ENCODE results near the gene ZNF536. TPM values are rescaled to one million over a fixed set of nuclear protein-coding genes. Genes with fewer than 3 reads are reported as not detected.

Gene ZNF536
- total and polyA plus RNA-seq, 2 donors (not counting 1 experiment from before 2014, with no cell fraction given), result not detected

DNA sequence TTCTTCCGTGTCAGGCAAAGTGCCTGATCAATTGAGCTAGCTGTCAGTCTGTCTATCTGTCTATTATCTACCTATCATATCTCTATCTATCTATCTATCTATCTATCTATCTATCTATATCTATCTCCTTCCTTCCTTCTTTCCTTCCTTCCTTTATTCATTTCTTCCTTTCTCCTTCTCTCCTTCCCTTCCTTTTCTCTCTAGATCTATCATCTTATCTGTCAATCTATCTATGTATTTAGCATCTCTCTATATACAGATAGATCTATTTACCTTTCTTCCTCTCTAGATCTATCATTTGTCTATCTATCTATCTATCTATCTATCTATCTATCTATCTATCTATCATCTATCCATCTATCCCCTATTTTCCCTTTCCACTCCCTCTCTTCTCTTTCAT is 5.9 kb upstream of the ZNF536 start:
- Histone ChIP-seq H3K4me3 (ENCODE audit: control extremely low read depth in 1 of 5, extremely low read depth in 1 of 5, insufficient read depth in 1 of 5, low read depth in 2 of 5, low read length in 4 of 5) (no peak overlapping the region), H3K4me1 (ENCODE audit: control insufficient read depth in 2 of 2, insufficient read depth in 2 of 2, low read length in 2 of 2) (no peaks in the 10 kb centered on the region), H3K36me3 (replicated peaks in 1 of 2; ENCODE audit: control extremely low read depth in 1 of 2, control insufficient read depth in 1 of 2, extremely low read depth in 1 of 2, insufficient read depth in 2 of 2, low read length in 1 of 2) (no peaks in the 10 kb centered on the region), H4K20me1 (ENCODE audit: control insufficient read depth, insufficient read depth, low read length, poor library complexity, severe bottlenecking) (no peaks in the 10 kb centered on the region), H2AFZ (ENCODE audit: insufficient read depth, low read depth, low read length, poor library complexity, severe bottlenecking) (no peak overlapping the region), H3K79me2 (ENCODE audit: control insufficient read depth, insufficient read depth, low read length) (no peaks in the 10 kb centered on the region), H3K4me2 (replicated peaks; ENCODE audit: low read depth, low read length, poor library complexity, severe bottlenecking) (no peak overlapping the region), H3K9ac (ENCODE audit: low read length) (no peak overlapping the region), H3K27me3 (replicated peaks in 1 of 4; ENCODE audit: control extremely low read depth in 1 of 4, control insufficient read depth in 3 of 4, insufficient read depth in 4 of 4, low read length in 3 of 4) (no peaks in the 10 kb centered on the region), H3K9me3 (ENCODE audit: control extremely low read depth in 1 of 3, control insufficient read depth in 2 of 3, insufficient read depth in 1 of 3, low read length in 2 of 3) (peaks cover 0 to 4% (median 0%) of the 10 kb centered on the region in 3 donors), H3K27ac (ENCODE audit: low read length in 2 of 2) (no peak overlapping the region)
- no peak overlapping the region for H3K27ac Mint-ChIP-seq
- WGBS (ENCODE audit: insufficient coverage), result 60% methylated on average over 1 of the region's 1 CpG
- H3K4me1 Mint-ChIP-seq, result no peaks in the 10 kb centered on the region
- CTCF ChIA-PET, result no interaction called here
- ATAC-seq (ENCODE audit: low read depth), result no peak
- H3K4me3 Mint-ChIP-seq, result no peak overlapping the region
- TF ChIP-seq, protein P1, sequence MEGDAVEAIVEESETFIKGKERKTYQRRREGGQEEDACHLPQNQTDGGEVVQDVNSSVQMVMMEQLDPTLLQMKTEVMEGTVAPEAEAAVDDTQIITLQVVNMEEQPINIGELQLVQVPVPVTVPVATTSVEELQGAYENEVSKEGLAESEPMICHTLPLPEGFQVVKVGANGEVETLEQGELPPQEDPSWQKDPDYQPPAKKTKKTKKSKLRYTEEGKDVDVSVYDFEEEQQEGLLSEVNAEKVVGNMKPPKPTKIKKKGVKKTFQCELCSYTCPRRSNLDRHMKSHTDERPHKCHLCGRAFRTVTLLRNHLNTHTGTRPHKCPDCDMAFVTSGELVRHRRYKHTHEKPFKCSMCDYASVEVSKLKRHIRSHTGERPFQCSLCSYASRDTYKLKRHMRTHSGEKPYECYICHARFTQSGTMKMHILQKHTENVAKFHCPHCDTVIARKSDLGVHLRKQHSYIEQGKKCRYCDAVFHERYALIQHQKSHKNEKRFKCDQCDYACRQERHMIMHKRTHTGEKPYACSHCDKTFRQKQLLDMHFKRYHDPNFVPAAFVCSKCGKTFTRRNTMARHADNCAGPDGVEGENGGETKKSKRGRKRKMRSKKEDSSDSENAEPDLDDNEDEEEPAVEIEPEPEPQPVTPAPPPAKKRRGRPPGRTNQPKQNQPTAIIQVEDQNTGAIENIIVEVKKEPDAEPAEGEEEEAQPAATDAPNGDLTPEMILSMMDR (IDR thresholded peaks at IDR 0.05), result no peak
- no peak for TF ChIP-seq EZH2 (IDR thresholded peaks at IDR 0.05; ENCODE audit: borderline replicate concordance, insufficient read depth, low read depth, low read length, poor library complexity, severe bottlenecking)
- no peaks in the 10 kb centered on the region for H3K9me3 Mint-ChIP-seq (ENCODE audit: insufficient read depth)
- intact Hi-C loops (cut with micrococcal nuclease), result no loop called here
- peaks cover 6% of the 10 kb centered on the region for H3K27me3 Mint-ChIP-seq
- POLR2A ChIA-PET, result no interaction called here
- DNase-seq, result no peak

DNA sequence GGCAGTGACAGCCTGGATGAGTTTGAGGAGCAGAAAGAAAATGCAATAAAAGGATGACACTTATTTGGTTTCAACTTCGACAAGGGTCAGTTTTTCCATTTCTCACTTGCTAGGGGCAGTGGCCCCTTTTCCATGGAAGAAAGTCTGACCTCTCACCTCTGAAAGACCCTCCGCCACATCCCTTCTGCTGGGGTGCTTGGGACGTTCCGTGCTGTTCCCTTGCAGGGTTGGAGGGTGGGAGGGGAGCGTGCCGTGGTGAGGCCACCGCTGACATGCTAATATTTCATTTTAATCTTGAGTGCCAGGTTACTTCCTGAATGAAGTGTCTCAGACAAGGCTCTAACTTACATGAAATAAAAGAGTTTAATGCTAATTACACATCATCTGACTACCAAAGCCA is 5.2 kb upstream of the ZNF536 start:
- DNase-seq, result no peak
- WGBS (ENCODE audit: insufficient coverage), result 50% methylated on average over 1 of the region's 7 CpGs

More for the DNA sequence above, 5.2 kb upstream of the ZNF536 start:
- Mint-ChIP-seq H3K4me3 (no peak overlapping the region), H3K4me1 (no peaks in the 10 kb centered on the region), H3K27ac (no peak overlapping the region), H3K27me3 (peaks cover 6% of the 10 kb centered on the region), H3K9me3 (ENCODE audit: insufficient read depth) (no peaks in the 10 kb centered on the region)
- no peaks in the 10 kb centered on the region for H3K4me1 ChIP-seq (ENCODE audit: control insufficient read depth in 2 of 2, insufficient read depth in 2 of 2, low read length in 2 of 2)
- no peaks in the 10 kb centered on the region for H3K36me3 ChIP-seq (replicated peaks in 1 of 2; ENCODE audit: control extremely low read depth in 1 of 2, control insufficient read depth in 1 of 2, extremely low read depth in 1 of 2, insufficient read depth in 2 of 2, low read length in 1 of 2)
- ChIA-PET POLR2A (no interaction called here), CTCF (interaction anchor here (0.6 kb wide), 1 partner anchor 13 kb away, joined by 3 read pairs; no protein-coding TSS in a partner anchor)
- H3K4me2 ChIP-seq (replicated peaks; ENCODE audit: low read depth, low read length, poor library complexity, severe bottlenecking), result no peak overlapping the region
- no peak overlapping the region for H3K27ac ChIP-seq (ENCODE audit: low read length in 2 of 2)
- peaks cover 0 to 4% (median 0%) of the 10 kb centered on the region in 3 donors for H3K9me3 ChIP-seq (ENCODE audit: control extremely low read depth in 1 of 3, control insufficient read depth in 2 of 3, insufficient read depth in 1 of 3, low read length in 2 of 3)
- intact Hi-C loops (cut with micrococcal nuclease), result no loop called here
- no peak overlapping the region for H2AFZ ChIP-seq (ENCODE audit: insufficient read depth, low read depth, low read length, poor library complexity, severe bottlenecking)
- no peaks in the 10 kb centered on the region for H3K79me2 ChIP-seq (ENCODE audit: control insufficient read depth, insufficient read depth, low read length)
- no peaks in the 10 kb centered on the region for H3K27me3 ChIP-seq (replicated peaks in 1 of 4; ENCODE audit: control extremely low read depth in 1 of 4, control insufficient read depth in 3 of 4, insufficient read depth in 4 of 4, low read length in 3 of 4)
- no peak overlapping the region for H3K4me3 ChIP-seq (ENCODE audit: control extremely low read depth in 1 of 5, extremely low read depth in 1 of 5, insufficient read depth in 1 of 5, low read depth in 2 of 5, low read length in 4 of 5)
- H4K20me1 ChIP-seq (ENCODE audit: control insufficient read depth, insufficient read depth, low read length, poor library complexity, severe bottlenecking), result no peaks in the 10 kb centered on the region
- no peak overlapping the region for H3K9ac ChIP-seq (ENCODE audit: low read length)
- no peak for TF ChIP-seq EZH2 (IDR thresholded peaks at IDR 0.05; ENCODE audit: borderline replicate concordance, insufficient read depth, low read depth, low read length, poor library complexity, severe bottlenecking)
- TF ChIP-seq, protein P1 (IDR thresholded peaks at IDR 0.05), result no peak
- no peak for ATAC-seq (ENCODE audit: low read depth)

Measured in B cell (primary cell).